Left lung (tissue), 10 donors: ENCODE results near the gene TMOD1. TPM values are rescaled to one million over a fixed set of nuclear protein-coding genes. Genes with fewer than 3 reads are reported as not detected.
A peak's percentile ranks its signal among the peaks of the same experiment; 100 is the strongest.

Experiments
- ATAC-seq: fragments of 200-7000 bp; cut with Tn5 transposase; one replicate; pipeline ENCODE4 v1.9.1; 2020; ENCODE audit warnings: moderate library complexity
- DNase-seq, 4 donors: peaks; one replicate each; pipeline ENCODE4 v3.0.0-alpha.2; 2013 to 2020
- H3K27ac ChIP-seq, 2 donors: fragments of 200-600 bp; sonication (generic) in 1 of 2; one replicate each; pipeline versions ENCODE4 v1.5.0 to v1.8.0; 2020 to 2021
- H3K27me3 ChIP-seq, 2 donors: fragments of 200-600 bp; sonication (generic) in 1 of 2; one replicate each; pipeline versions ENCODE4 v1.5.0 to v1.8.0; 2020 to 2021
- H3K36me3 ChIP-seq, 2 donors: fragments of 200-600 bp; sonication (generic) in 1 of 2; one replicate each; pipeline versions ENCODE4 v1.5.0 to v1.8.0; 2020 to 2021
- H3K4me1 ChIP-seq, 2 donors: fragments of 200-600 bp; one replicate each; pipeline ENCODE4 v1.8.0; 2021
- H3K4me3 ChIP-seq, 2 donors: fragments of 200-600 bp; sonication (generic) in 1 of 2; one replicate each; pipeline versions ENCODE4 v1.5.0 to v1.8.0; 2020 to 2021; ENCODE audit warnings: mild to moderate bottlenecking in 1 of 2
- H3K9me3 ChIP-seq, 2 donors: fragments of 200-600 bp; sonication (generic) in 1 of 2; one replicate each; pipeline versions ENCODE4 v1.5.0 to v1.8.0; 2020 to 2021
- intact Hi-C, 2 donors: fragments of 100-400 bp; cut with DNase I; formaldehyde crosslinking; loops; one replicate each; pipeline versions ENCODE4 v1.11.2 to v1.14.2; 2022
- polyA plus RNA-seq, 6 donors: library from polyadenylated mRNA; unstranded; fragments of 120-200 nt; gene quantifications; one replicate each; pipeline ENCODE4 v1.2.1, GENCODE V29; 2013; ENCODE audit not compliant: insufficient read length in 6 of 6
- total RNA-seq, 2 donors: library from RNA; stranded (reverse); fragmentation: NEBNext Ultra II Directional; extraction: Animal tissue kit (Norgen Biotek cat#: 25700); gene quantifications; one replicate each; pipeline ENCODE4 v1.2.1, GENCODE V29; 2021
- TF ChIP-seq, protein P1 (sequence below), 2 donors: fragments of 200-600 bp; sonication (generic) in 1 of 2; IDR thresholded peaks; one replicate each; pipeline versions ENCODE4 v1.5.0 to v1.8.0; 2021; ENCODE audit warnings: antibody characterized with exemption in 2 of 2
- donor health status: DM: no; HTN: yes; CAD: no.
- donor health status: DM: no; HTN: no; CAD: no.

Gene TMOD1
- total and polyA plus RNA-seq, 8 donors = 1.1 to 6.0 (median 2.5) TPM

- H3K27ac ChIP-seq = no peak overlapping the region
- no peaks in the 10 kb centered on the region for H3K4me1 ChIP-seq
- TF ChIP-seq, protein P1, sequence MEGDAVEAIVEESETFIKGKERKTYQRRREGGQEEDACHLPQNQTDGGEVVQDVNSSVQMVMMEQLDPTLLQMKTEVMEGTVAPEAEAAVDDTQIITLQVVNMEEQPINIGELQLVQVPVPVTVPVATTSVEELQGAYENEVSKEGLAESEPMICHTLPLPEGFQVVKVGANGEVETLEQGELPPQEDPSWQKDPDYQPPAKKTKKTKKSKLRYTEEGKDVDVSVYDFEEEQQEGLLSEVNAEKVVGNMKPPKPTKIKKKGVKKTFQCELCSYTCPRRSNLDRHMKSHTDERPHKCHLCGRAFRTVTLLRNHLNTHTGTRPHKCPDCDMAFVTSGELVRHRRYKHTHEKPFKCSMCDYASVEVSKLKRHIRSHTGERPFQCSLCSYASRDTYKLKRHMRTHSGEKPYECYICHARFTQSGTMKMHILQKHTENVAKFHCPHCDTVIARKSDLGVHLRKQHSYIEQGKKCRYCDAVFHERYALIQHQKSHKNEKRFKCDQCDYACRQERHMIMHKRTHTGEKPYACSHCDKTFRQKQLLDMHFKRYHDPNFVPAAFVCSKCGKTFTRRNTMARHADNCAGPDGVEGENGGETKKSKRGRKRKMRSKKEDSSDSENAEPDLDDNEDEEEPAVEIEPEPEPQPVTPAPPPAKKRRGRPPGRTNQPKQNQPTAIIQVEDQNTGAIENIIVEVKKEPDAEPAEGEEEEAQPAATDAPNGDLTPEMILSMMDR (IDR thresholded peaks at IDR 0.05) = no peak
- no peak for ATAC-seq
- H3K4me3 ChIP-seq = no peak overlapping the region
- DNase-seq = peak in 1 of 4 donors; percentile 6
- H3K9me3 ChIP-seq = no peaks in the 10 kb centered on the region
- intact Hi-C loops = no loop called here
- no peaks in the 10 kb centered on the region for H3K36me3 ChIP-seq
- no peaks in the 10 kb centered on the region for H3K27me3 ChIP-seq
Observed at GRCh38 chr9:97592126-97592525, 90.7 kb downstream of the TMOD1 start.

GRCh38 chr9:97593960-97594359 is 92.5 kb downstream of the TMOD1 start:
- Histone ChIP-seq H3K4me3 (no peak overlapping the region), H3K27me3 (no peaks in the 10 kb centered on the region), H3K36me3 (no peaks in the 10 kb centered on the region), H3K4me1 (peaks cover 2 to 6% of the 10 kb centered on the region in 2 donors), H3K27ac (no peak overlapping the region), H3K9me3 (no peaks in the 10 kb centered on the region)
- intact Hi-C loops = no loop called here
- ATAC-seq (no peak), DNase-seq (no peak)
- TF ChIP-seq, protein P1 (IDR thresholded peaks at IDR 0.05) = no peak

GRCh38 chr9:97594381-97594921 is 93.0 kb downstream of the TMOD1 start:
- intact Hi-C loops = no loop called here
- Histone ChIP-seq H3K4me1 (peaks cover 2 to 6% of the 10 kb centered on the region in 2 donors), H3K27ac (no peak overlapping the region), H3K4me3 (no peak overlapping the region), H3K27me3 (no peaks in the 10 kb centered on the region), H3K9me3 (no peaks in the 10 kb centered on the region), H3K36me3 (peaks cover 0 to 2% of the 10 kb centered on the region in 2 donors)
- ATAC-seq (no peak), DNase-seq (no peak)
- TF ChIP-seq, protein P1 (IDR thresholded peaks at IDR 0.05) = no peak

- Histone ChIP-seq H3K4me3 (no peak overlapping the region), H3K36me3 (peaks cover 0 to 27% of the 10 kb centered on the region in 2 donors), H3K4me1 (peaks cover 2 to 6% of the 10 kb centered on the region in 2 donors), H3K27me3 (no peaks in the 10 kb centered on the region), H3K9me3 (no peaks in the 10 kb centered on the region), H3K27ac (no peak overlapping the region)
- intact Hi-C loops = loop anchor here in 1 of 2 donors (5.0 kb wide), 1 partner anchor 130 kb away; no protein-coding TSS in a partner anchor
- peak in 1 of 4 donors; percentile 5 for DNase-seq
- no peak for ATAC-seq
- TF ChIP-seq, protein P1 (IDR thresholded peaks at IDR 0.05) = no peak
Observed at GRCh38 chr9:97596906-97597305, 95.4 kb downstream of the TMOD1 start.

GRCh38 chr9:97598461-97599288 is 97.2 kb downstream of the TMOD1 start:
- intact Hi-C loops = loop anchor here in 1 of 2 donors (5.0 kb wide), 1 partner anchor 131 kb away; no protein-coding TSS in a partner anchor
- Histone ChIP-seq H3K4me3 (no peak overlapping the region), H3K36me3 (peaks cover 0 to 45% of the 10 kb centered on the region in 2 donors), H3K27ac (no peak overlapping the region), H3K27me3 (no peaks in the 10 kb centered on the region), H3K9me3 (no peaks in the 10 kb centered on the region), H3K4me1 (peaks cover 2 to 6% of the 10 kb centered on the region in 2 donors)
- DNase-seq (peak in 3 of 4 donors; percentile 42 to 78 (median 62)), ATAC-seq (peak; percentile 96)
- TF ChIP-seq, protein P1 (IDR thresholded peaks at IDR 0.05) = peak; percentile 67 to 82
